Activated CD8-positive, alpha-beta T cell treated with anti-CD3 and anti-CD28 coated beads, Interleukin-2, amount 10 ng/mL, durations not matched to agents 7 days and 5 days (primary cell): ENCODE data around the gene CCDC178. TPM values are rescaled to one million over a fixed set of nuclear protein-coding genes. Genes with fewer than 3 reads are reported as not detected.
"Not testable (repeated sequence)": the region's sequence is repeated elsewhere in the genome, so short reads cannot be mapped to it uniquely, and the experiment has no call there.

Experiments used
- ATAC-seq: fragments of 150-1000 bp; cut with Tn5 transposase; one replicate; pipeline ENCODE4 v1.10.0; 2021; ENCODE audit warnings: moderate library complexity
- CTCF ChIA-PET: fragments of 350-600 bp; sonication (Branson Sonifier 250); formaldehyde crosslinking; loops from one replicate; lab custom pipeline; 2021; ENCODE audit warnings: antibody characterized with exemption; lab: Charles Lee
- POLR2A ChIA-PET: fragments of 350-600 bp; sonication (Branson Sonifier 250); formaldehyde crosslinking; loops from one replicate; lab custom pipeline; 2021; ENCODE audit warnings: antibody characterized with exemption; lab: Charles Lee
- DNase-seq: peaks from one replicate; pipeline ENCODE4 v3.0.0-alpha.2; 2020
- H3K27ac Mint-ChIP-seq: one replicate; pipeline ENCODE4 v1.8.0; 2021; ENCODE audit warnings: mild to moderate bottlenecking, mixed read lengths
- H3K27me3 Mint-ChIP-seq: one replicate; pipeline ENCODE4 v1.8.0; 2021; ENCODE audit warnings: low read depth, mixed read lengths
- H3K36me3 Mint-ChIP-seq: one replicate; pipeline ENCODE4 v1.8.0; 2021; ENCODE audit warnings: low read depth, mixed read lengths
- H3K4me1 Mint-ChIP-seq: one replicate; pipeline ENCODE4 v1.8.0; 2021; ENCODE audit warnings: low read depth, mixed read lengths
- H3K4me3 Mint-ChIP-seq: one replicate; pipeline ENCODE4 v1.8.0; 2021; ENCODE audit warnings: mild to moderate bottlenecking, mixed read lengths
- H3K9me3 Mint-ChIP-seq: one replicate; pipeline ENCODE4 v1.8.0; 2022; ENCODE audit warnings: mixed read lengths; ENCODE audit not compliant: insufficient read depth
- total RNA-seq, 2 experiments: library from RNA; stranded (reverse); gene quantifications; one replicate each; pipeline ENCODE4 v1.2.3, GENCODE V29; 2021

The CCDC178 gene
- total RNA-seq, 2 experiments from 2014 or later, result not detected

- Mint-ChIP-seq H3K9me3 (peaks cover 3% of the 10 kb centered on the region), H3K4me3 (no peak overlapping the region), H3K27me3 (no peaks in the 10 kb centered on the region), H3K36me3 (no peaks in the 10 kb centered on the region), H3K27ac (no peak overlapping the region), H3K4me1 (no peaks in the 10 kb centered on the region)
- ChIA-PET POLR2A (no interaction called here), CTCF (no interaction called here)
- DNase-seq (no peak), ATAC-seq (no peak)
These were observed 13.0 kb downstream of the CCDC178 start for GRCh38 chr18:33427549-33427948.

GRCh38 chr18:33424266-33424946 lies 16.1 kb downstream of the CCDC178 start:
- H3K27me3 Mint-ChIP-seq, result no peaks in the 10 kb centered on the region
- ChIA-PET CTCF (no interaction called here), POLR2A (no interaction called here)
- H3K27ac Mint-ChIP-seq, result no peak overlapping the region
- H3K4me1 Mint-ChIP-seq, result no peaks in the 10 kb centered on the region
- H3K36me3 Mint-ChIP-seq, result no peaks in the 10 kb centered on the region
- ATAC-seq (no peak), DNase-seq (no peak)
- H3K4me3 Mint-ChIP-seq, result no peak overlapping the region
- H3K9me3 Mint-ChIP-seq, result no peaks in the 10 kb centered on the region

GRCh38 chr18:33421225-33421624 lies 19.3 kb downstream of the CCDC178 start:
- no peaks in the 10 kb centered on the region for H3K4me1 Mint-ChIP-seq
- H3K36me3 Mint-ChIP-seq, result no peaks in the 10 kb centered on the region
- H3K27ac Mint-ChIP-seq, result no peak overlapping the region
- ChIA-PET POLR2A (no interaction called here), CTCF (no interaction called here)
- DNase-seq (no peak), ATAC-seq (no peak)
- H3K9me3 Mint-ChIP-seq, result peaks cover 8% of the 10 kb centered on the region
- H3K4me3 Mint-ChIP-seq, result no peak overlapping the region
- no peaks in the 10 kb centered on the region for H3K27me3 Mint-ChIP-seq

- CTCF ChIA-PET, result no interaction called here
- H3K36me3 Mint-ChIP-seq, result no peaks in the 10 kb centered on the region
- no peak overlapping the region for H3K27ac Mint-ChIP-seq
- POLR2A ChIA-PET, result no interaction called here
- H3K4me1 Mint-ChIP-seq, result no peaks in the 10 kb centered on the region
- ATAC-seq (no peak), DNase-seq (no peak)
- H3K9me3 Mint-ChIP-seq, result peaks cover 16% of the 10 kb centered on the region
- H3K4me3 Mint-ChIP-seq, result no peak overlapping the region
- no peaks in the 10 kb centered on the region for H3K27me3 Mint-ChIP-seq
These were observed 36.2 kb downstream of the CCDC178 start for GRCh38 chr18:33404244-33404873.

DNA sequence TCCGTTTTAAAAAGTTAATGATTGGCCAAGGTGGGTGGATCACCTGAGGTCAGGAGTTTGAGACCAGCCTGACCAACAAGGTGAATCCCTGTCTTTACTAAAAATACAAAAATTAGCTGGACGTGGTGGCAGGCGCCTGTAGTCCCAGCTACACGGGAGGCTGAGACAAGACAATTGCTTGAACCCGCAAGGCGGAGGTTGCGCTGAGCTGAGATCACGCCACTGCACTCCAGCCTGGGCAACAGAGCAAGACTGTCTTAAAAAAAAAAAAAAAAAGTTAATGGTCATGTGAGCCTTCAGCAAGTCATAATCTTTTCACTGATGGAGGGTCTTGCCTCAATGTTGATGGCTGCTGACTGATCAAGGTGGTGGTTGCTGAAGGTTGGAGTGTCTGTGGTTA lies 41.6 kb downstream of the CCDC178 start:
- CTCF ChIA-PET, H3K4me1 Mint-ChIP-seq, H3K27me3 Mint-ChIP-seq, H3K27ac Mint-ChIP-seq, DNase-seq, H3K4me3 Mint-ChIP-seq, POLR2A ChIA-PET, ATAC-seq, H3K36me3 Mint-ChIP-seq: not testable (repeated sequence)
- peaks cover 16% of the 10 kb centered on the region for H3K9me3 Mint-ChIP-seq

- no peak for ATAC-seq
- no peak overlapping the region for H3K27ac Mint-ChIP-seq
- no peak for DNase-seq
- POLR2A ChIA-PET, result no interaction called here
- H3K4me3 Mint-ChIP-seq, result no peak overlapping the region
- H3K9me3 Mint-ChIP-seq, result peaks cover 3% of the 10 kb centered on the region
- CTCF ChIA-PET, result no interaction called here
- no peaks in the 10 kb centered on the region for H3K36me3 Mint-ChIP-seq
- no peaks in the 10 kb centered on the region for H3K27me3 Mint-ChIP-seq
- H3K4me1 Mint-ChIP-seq, result no peaks in the 10 kb centered on the region
These were observed 64.7 kb downstream of the CCDC178 start for GRCh38 chr18:33375829-33376228.

GRCh38 chr18:33372442-33372841 lies 68.1 kb downstream of the CCDC178 start:
- no peak for DNase-seq
- H3K27me3 Mint-ChIP-seq, result no peaks in the 10 kb centered on the region
- POLR2A ChIA-PET, result no interaction called here
- no peak overlapping the region for H3K27ac Mint-ChIP-seq
- H3K4me1 Mint-ChIP-seq, result no peaks in the 10 kb centered on the region
- no peak overlapping the region for H3K4me3 Mint-ChIP-seq
- no peaks in the 10 kb centered on the region for H3K9me3 Mint-ChIP-seq
- ATAC-seq, result no peak
- H3K36me3 Mint-ChIP-seq, result no peaks in the 10 kb centered on the region
- CTCF ChIA-PET, result no interaction called here

DNA sequence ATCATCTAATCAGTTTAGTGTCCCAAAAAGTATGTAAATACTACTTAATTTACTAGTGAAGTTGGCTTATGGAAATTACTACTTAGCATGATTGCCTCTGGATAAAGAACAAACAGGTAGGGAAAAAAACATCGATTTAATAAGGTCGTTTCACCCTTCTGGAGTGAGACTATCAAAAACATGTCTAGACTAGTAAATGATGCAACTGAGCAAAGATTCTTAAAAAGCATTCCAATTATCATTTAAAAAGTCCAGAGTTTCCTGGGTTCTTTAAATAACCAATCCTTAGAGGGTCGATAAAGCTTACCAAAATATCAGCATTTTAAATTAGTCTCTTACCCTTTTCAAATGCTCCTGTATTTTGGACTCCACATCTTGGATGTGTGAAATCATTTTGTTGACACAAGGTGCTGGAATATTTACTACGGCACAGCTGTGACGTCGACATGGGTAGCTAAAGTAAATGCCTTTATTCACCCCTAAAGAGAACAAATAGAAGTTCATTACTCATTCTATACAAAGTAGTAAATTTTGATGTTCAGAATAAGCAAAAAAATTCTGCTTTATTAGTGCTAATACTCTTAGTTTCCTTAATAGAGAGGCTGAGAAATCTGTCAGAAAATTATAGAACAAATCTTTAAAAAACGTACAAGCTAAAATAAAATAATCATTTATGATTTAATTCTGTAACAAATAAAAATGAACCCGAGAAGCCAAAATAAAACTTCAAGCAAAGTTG lies 70.6 kb downstream of the CCDC178 start:
- Mint-ChIP-seq H3K9me3 (no peaks in the 10 kb centered on the region), H3K36me3 (no peaks in the 10 kb centered on the region), H3K4me3 (no peak overlapping the region), H3K27ac (no peak overlapping the region), H3K27me3 (no peaks in the 10 kb centered on the region), H3K4me1 (no peaks in the 10 kb centered on the region)
- ChIA-PET CTCF (no interaction called here), POLR2A (no interaction called here)
- DNase-seq, result no peak
- no peak for ATAC-seq

DNA sequence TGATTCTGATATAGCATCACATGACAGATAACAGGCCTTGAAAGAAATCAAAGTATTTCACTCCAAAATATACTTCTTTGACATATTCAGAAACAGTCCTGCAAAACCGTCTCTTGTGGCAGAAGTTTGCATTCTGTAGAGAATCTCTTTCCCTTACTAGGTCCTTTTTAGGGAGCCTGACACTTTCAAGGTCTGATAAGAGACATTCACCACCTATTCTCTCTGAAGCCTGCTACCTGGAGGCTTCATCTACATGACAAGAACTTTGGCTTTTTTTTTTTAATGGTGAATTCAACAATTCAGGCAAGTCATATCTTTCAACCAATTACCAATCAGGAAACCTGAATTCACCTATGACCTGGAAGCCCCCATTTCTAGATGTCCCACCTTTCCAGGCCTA lies 83.8 kb downstream of the CCDC178 start:
- DNase-seq (no peak), ATAC-seq (no peak)
- H3K9me3 Mint-ChIP-seq, result peaks cover 5% of the 10 kb centered on the region
- no peaks in the 10 kb centered on the region for H3K27me3 Mint-ChIP-seq
- no peak overlapping the region for H3K27ac Mint-ChIP-seq
- H3K36me3 Mint-ChIP-seq, result no peaks in the 10 kb centered on the region
- ChIA-PET POLR2A (no interaction called here), CTCF (no interaction called here)
- H3K4me3 Mint-ChIP-seq, result no peak overlapping the region
- no peaks in the 10 kb centered on the region for H3K4me1 Mint-ChIP-seq

DNA sequence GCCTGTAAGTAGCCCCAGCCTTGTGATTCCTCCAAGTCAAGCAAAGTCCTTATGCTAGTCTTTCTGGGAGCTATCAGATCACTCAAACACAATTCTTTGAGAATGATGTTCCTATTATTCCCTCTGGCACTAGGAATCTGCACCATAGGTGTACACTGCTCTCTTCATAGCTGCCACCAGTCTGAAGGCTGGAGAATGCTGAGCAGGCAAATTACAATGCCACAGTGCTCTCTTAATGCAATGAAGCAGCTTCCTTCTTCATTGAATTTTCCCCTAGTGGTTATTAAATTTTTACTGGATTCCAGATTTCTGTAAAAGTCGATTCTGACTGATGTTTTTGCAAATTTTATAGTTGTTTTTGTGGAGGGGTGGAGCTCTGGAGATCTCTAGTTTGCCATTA lies 84.8 kb downstream of the CCDC178 start:
- H3K4me1 Mint-ChIP-seq, result no peaks in the 10 kb centered on the region
- no peaks in the 10 kb centered on the region for H3K36me3 Mint-ChIP-seq
- H3K9me3 Mint-ChIP-seq, result peaks cover 5% of the 10 kb centered on the region
- DNase-seq, result no peak
- CTCF ChIA-PET, result no interaction called here
- H3K27ac Mint-ChIP-seq, result no peak overlapping the region
- ATAC-seq, result no peak
- POLR2A ChIA-PET, result no interaction called here
- no peak overlapping the region for H3K4me3 Mint-ChIP-seq
- H3K27me3 Mint-ChIP-seq, result no peaks in the 10 kb centered on the region

DNA sequence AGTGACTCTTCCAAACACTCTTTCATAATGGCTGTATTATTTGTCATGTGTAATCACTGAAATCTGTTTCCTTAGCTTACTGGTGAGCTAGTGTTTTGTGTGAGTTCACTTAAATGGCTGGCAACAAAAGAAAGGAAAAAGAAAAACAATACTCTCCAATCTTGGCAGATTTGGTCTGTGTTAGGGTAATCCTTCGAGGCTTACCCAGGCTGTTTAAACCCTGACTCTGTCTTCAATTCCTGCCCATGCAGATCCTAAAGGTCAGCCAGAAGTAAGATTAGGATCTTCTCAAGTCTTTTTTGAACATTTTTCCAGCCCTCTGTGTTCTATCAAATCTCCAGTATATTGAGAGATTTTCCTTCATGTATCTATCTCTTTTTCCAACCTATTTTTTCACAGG lies 85.3 kb downstream of the CCDC178 start:
- H3K27ac Mint-ChIP-seq, result no peak overlapping the region
- ATAC-seq (no peak), DNase-seq (no peak)
- CTCF ChIA-PET, result no interaction called here
- POLR2A ChIA-PET, result no interaction called here
- H3K4me1 Mint-ChIP-seq, result no peaks in the 10 kb centered on the region
- no peaks in the 10 kb centered on the region for H3K36me3 Mint-ChIP-seq
- H3K27me3 Mint-ChIP-seq, result no peaks in the 10 kb centered on the region
- H3K9me3 Mint-ChIP-seq, result peaks cover 5% of the 10 kb centered on the region
- H3K4me3 Mint-ChIP-seq, result no peak overlapping the region

DNA sequence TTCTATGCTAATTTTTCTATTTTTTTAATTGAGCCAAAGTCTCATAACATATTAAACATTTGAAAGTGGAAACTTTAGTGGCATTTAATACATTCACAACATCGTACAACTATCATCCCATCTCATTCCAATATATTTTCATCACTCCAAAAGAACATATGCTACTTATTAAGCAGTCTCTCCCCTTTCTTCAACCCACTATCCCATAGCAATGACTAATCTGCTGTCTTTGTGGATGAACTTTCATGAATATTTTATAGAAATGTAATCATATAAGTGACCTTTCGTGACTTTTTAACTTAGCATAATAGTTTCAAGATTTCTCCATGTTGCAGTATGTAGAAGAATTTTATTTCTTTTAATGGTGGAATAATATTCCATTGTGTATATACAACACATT lies 90.3 kb downstream of the CCDC178 start:
- H3K27me3 Mint-ChIP-seq, result no peaks in the 10 kb centered on the region
- no peaks in the 10 kb centered on the region for H3K4me1 Mint-ChIP-seq
- H3K36me3 Mint-ChIP-seq, result no peaks in the 10 kb centered on the region
- CTCF ChIA-PET, result no interaction called here
- no peaks in the 10 kb centered on the region for H3K9me3 Mint-ChIP-seq
- DNase-seq (no peak), ATAC-seq (no peak)
- POLR2A ChIA-PET, result no interaction called here
- H3K27ac Mint-ChIP-seq, result no peak overlapping the region
- H3K4me3 Mint-ChIP-seq, result no peak overlapping the region
